ENCODE measurements around the gene SLC8B1.
"Not testable (repeated sequence)": the region's sequence is repeated elsewhere in the genome, so short reads cannot be mapped to it uniquely, and the experiment has no call there.

Gene SLC8B1

GRCh38 chr12:113365639-113366395 lies 30.9 kb upstream of the SLC8B1 start:
- no peak for TF ChIP-seq CTCF (IDR thresholded peaks at IDR 0.05; ENCODE audit: borderline replicate concordance, insufficient read depth, low read depth, low read length)
- H3K4me3 ChIP-seq (ENCODE audit: low read depth, low read length) = no peak overlapping the region

DNA sequence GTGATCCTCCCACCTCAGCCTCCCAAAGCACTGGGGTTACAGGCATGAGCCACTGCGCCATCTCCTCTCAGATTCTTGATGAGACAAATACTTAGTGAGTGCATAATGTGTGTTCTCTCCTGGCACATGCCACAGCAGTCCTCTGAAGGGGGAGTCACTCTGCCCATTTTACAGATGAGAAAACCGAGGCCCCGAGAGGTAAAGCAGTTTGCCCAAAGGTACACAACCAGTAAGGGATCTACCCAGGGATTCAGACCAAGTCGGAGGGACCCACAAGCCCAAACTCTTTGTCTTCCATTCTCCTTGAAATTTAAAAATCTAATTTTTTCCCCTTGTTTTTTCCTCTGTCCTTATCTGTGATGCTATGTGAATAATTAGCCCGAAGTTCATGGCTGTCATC lies 29.8 kb upstream of the SLC8B1 start:
- TF ChIP-seq CTCF (IDR thresholded peaks at IDR 0.05; ENCODE audit: borderline replicate concordance, insufficient read depth, low read depth, low read length) = no peak
- H3K4me3 ChIP-seq (ENCODE audit: low read depth, low read length) = no peak overlapping the region

DNA sequence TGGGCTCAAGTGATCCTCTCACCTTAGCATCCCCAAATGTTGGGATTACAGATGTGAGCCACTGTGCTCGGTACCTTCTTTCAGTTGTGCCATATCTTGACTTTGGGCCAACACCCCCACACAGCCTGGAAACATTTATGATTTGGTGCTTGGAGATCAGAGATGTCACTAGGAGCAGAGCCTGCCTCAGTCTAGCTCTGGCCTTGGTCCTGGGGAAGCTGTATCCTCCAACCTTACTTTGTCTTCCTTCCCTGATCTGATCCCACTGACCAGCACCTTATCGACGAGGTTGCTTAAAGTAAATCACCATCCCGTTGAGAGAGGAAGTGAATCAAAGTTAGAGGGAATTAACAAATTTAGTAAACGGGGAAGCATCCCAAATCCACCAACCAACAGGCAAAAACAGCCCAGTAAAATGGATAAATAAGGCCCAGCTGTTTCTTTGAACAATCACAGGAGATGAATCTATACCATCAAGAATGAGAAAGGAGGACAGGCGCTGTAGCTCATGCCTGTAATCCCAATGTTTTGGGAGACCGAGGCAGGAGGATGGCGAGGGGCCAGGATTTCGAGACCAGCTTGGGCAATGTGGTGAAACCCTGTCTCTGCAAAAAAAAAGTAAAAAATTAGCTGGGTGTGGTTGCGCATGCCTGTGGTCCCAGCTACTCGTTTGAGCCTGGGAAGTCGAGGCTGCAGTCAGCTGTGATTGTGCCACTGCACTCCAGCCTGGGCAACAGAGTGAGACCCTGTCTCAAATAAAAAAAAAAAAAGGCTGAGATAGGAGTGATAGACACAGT lies 26.9 kb upstream of the SLC8B1 start:
- TF ChIP-seq CTCF (IDR thresholded peaks at IDR 0.05; ENCODE audit: borderline replicate concordance, insufficient read depth, low read depth, low read length) = no peak

DNA sequence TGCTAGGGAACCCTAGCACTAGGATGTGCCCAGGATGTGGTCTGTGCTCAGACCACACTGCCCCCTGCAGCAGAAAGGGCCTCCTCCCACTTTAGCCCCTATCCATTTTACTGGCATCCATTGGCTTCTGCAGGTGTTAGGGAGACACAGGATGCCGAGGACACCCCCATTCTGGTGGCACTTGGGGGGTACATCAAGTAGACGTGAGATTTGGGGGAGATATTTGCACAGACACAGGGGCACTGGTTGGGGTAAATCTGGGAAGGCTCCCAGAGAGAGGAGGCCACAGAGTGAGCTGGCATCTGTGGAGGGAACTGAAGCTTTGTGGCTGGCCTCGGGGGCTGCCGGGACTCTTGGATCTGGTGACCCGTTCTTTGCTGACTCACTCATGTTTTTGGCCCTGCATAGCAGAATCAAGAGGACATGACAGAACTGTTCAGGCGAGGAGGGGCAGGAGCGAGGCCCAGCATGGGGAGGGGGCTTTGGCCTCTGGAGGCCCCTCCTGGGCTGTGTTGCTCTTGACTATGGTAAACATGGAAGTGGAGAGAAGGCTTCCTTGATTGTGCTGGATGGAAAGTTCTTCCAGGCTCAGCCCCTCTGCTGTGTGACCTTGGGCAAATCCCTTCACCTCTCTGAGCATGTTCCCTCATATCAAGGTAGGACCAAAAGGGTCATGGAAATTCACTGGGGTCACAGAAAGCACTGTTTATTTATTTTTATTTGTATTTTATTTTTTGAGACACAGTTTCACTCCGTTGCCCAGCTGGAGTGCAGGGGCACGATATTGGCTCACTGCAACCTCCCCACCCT lies 25.2 kb upstream of the SLC8B1 start:
- TF ChIP-seq CTCF (IDR thresholded peaks at IDR 0.05; ENCODE audit: borderline replicate concordance, insufficient read depth, low read depth, low read length) = no peak
- H3K4me3 ChIP-seq (ENCODE audit: low read depth, low read length) = no peak overlapping the region

More for the DNA sequence above, 26.9 kb upstream of the SLC8B1 start:
- H3K4me3 ChIP-seq (ENCODE audit: low read depth, low read length) = no peak overlapping the region

DNA sequence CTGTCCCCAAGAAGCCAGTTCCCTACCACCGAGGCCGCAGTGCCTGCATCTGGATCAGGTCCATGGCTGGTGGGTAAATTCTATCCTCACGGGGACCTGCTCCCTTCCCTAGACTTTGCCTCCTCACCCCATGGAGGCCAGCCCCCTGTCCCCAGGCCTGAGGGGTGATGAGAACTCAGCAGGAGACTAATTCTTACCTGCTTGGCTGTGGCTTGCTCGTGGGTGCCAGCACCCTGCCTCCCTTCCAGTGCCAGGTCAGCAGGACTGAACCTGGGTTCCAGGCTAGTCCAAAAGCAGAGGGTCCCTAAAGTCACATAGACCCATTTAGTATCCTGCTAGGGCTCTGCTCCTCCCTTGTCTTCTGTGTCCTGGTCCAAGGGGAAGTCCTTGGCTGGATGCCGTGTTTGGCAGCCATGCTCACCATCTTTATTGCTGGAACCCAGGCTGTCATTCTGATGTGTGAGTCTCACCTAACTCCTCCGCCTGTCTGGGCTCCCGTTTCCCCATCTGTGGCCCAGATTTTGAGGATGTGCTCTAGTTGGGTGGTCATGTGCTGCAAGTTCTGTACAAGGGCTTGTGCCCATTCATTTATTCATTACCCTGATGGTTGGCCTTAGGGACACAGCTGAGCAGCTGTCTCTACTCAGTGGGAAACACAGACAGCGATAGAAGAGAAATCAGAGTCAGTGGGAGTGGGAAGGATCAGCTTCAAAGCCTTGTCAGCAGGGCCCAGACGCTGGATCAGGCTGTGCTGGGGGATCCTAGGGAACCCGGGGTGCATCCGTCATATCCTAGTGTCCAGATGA lies 24.4 kb upstream of the SLC8B1 start:
- no peak for TF ChIP-seq CTCF (IDR thresholded peaks at IDR 0.05; ENCODE audit: borderline replicate concordance, insufficient read depth, low read depth, low read length)
- peak overlapping the region; percentile 90 for H3K4me3 ChIP-seq (ENCODE audit: low read depth, low read length)

- peak within 1 kb of the TSS; percentile 90 for H3K4me3 ChIP-seq (ENCODE audit: low read depth, low read length)
- no peak for TF ChIP-seq CTCF (IDR thresholded peaks at IDR 0.05; ENCODE audit: borderline replicate concordance, insufficient read depth, low read depth, low read length)
These were observed 23.6 kb upstream of the SLC8B1 start, which contains the start of gene PLBD2 for GRCh38 chr12:113358381-113359132. Gene PLBD2 (plus strand): TSS chr12:113358587. CDS start chr12:113358601, 14 bp downstream.

DNA sequence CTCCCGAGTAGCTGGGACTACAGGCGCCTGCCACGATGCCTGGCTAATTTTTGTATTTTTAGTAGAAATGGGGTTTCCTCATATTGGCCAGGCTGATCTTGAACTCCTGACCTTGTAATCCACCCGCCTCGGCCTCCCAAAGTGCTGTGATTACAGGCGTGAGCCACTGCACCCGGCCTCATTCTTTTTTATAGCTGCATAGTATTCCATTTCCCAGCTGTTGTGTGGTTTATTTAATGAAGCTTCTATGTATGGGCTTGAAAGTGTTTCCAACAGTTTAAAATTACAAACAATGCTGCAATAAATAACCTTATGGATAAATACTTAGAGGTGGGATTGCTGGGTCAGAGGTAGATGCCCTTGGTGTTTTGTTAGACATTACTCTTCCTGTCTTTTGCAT lies 19.3 kb upstream of the SLC8B1 start:
- H3K4me3 ChIP-seq (ENCODE audit: low read depth, low read length) = not testable (repeated sequence)

Data from GM12875 (cell line).